Tibial nerve (tissue), 4 donors: ENCODE results near the gene UBA6. TPM values are rescaled to one million over a fixed set of nuclear protein-coding genes. Genes with fewer than 3 reads are reported as not detected.

ENCODE experiments used
- DNase-seq, 2 donors: peaks; one replicate each; pipeline ENCODE4 v3.0.0-alpha.2; 2019; ENCODE audit warnings: low spot score in 2 of 2
- H3K27ac ChIP-seq, 4 donors: fragments of 200-600 bp; sonication (generic) in 3 of 4; one replicate each; pipeline ENCODE4 v1.5.1; 2017 to 2019; ENCODE audit warnings: mild to moderate bottlenecking in 1 of 4
- H3K27me3 ChIP-seq, 2 donors: fragments of 200-600 bp; sonication (generic) in 1 of 2; one replicate each; pipeline versions ENCODE4 v1.5.1 to v1.6.0; 2017 to 2019
- H3K36me3 ChIP-seq, 3 donors: fragments of 200-600 bp; sonication (generic); one replicate each; pipeline ENCODE4 v1.5.1; 2018 to 2019
- H3K4me1 ChIP-seq, 4 donors: fragments of 200-600 bp; sonication (generic) in 3 of 4; one replicate each; pipeline ENCODE4 v1.5.1; 2017 to 2019
- H3K4me3 ChIP-seq, 4 donors: fragments of 200-600 bp; sonication (generic) in 3 of 4; one replicate each; pipeline ENCODE4 v1.5.1; 2017 to 2019; ENCODE audit warnings: mild to moderate bottlenecking in 1 of 4, moderate library complexity in 1 of 4
- H3K9me3 ChIP-seq, 4 donors: fragments of 200-600 bp; sonication (generic) in 3 of 4; one replicate each; pipeline ENCODE4 v1.5.1; 2017 to 2019
- CTCF ChIP-seq, 5 experiments: fragments of 200-600 bp in 3 of 5; fragments of 450-650 bp in 2 of 5; sonication (generic) in 3 of 5; IDR thresholded peaks; one replicate each; pipeline ENCODE4 v1.5.1; 2016 to 2019; ENCODE audit warnings: antibody characterized with exemption in 5 of 5, mild to moderate bottlenecking in 3 of 5, moderate library complexity in 2 of 5
- EP300 ChIP-seq, 2 donors: sonication (generic); formaldehyde crosslinking; IDR thresholded peaks; one replicate each; pipeline ENCODE4 v1.6.1; 2017; ENCODE audit warnings: antibody characterized with exemption in 2 of 2, mild to moderate bottlenecking in 1 of 2
- POLR2A ChIP-seq, 2 donors: fragments of 450-650 bp; IDR thresholded peaks; one replicate each; pipeline ENCODE4 v1.6.1; 2017; ENCODE audit warnings: antibody characterized with exemption in 2 of 2, mild to moderate bottlenecking in 2 of 2, moderate library complexity in 2 of 2
- WGBS, 2 donors: methylation state at CpG; one replicate each; pipeline ENCODE4 v1.1.5; 2018; 5-methylcytosine and 5-hydroxymethylcytosine counted together
- total RNA-seq, 4 donors: library from RNA; depleted of rRNA; stranded (reverse); fragments of >200 nt; gene quantifications; one replicate each; pipeline ENCODE4 v1.1.0, GENCODE V29; 2016

Gene UBA6
- total RNA-seq, 4 donors from 2014 or later, result 22.9 to 51.5 (median 36.9) TPM

DNA sequence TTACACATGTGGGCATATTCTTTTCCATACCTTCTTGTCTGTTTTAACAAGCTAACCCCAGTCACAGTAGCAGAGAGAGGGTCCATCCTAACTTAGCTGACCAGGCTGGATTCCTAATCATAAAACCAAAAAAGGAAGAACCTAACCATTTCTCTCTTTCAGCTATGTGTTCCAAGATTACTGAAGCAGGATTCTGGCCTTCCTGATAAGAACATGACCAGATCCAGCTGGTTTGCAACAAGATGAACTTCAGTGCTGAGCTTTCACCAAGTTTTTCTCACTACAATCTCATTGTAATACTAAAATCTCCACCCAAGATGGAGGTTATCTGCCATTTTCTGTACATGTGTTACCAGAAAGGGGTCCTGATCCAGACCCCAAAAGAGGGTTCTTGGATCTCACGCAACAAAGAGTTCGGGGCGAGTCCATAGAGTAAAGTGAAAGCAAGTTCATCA is 20.4 kb upstream of the UBA6 start:
- WGBS, 2 donors, result 97 to 99% methylated on average over 3 of the region's 3 CpGs
- Histone ChIP-seq H3K9me3 (no peaks in the 10 kb centered on the region), H3K36me3 (peaks cover 0 to 49% (median 0%) of the 10 kb centered on the region in 3 donors), H3K27me3 (no peaks in the 10 kb centered on the region), H3K4me3 (no peak overlapping the region), H3K4me1 (no peaks in the 10 kb centered on the region), H3K27ac (no peak overlapping the region)
- DNase-seq, result no peak
- no peak for TF ChIP-seq POLR2A (IDR thresholded peaks at IDR 0.05)
- TF ChIP-seq EP300 (IDR thresholded peaks at IDR 0.05), result no peak
- TF ChIP-seq CTCF (IDR thresholded peaks at IDR 0.05), result no peak

DNA sequence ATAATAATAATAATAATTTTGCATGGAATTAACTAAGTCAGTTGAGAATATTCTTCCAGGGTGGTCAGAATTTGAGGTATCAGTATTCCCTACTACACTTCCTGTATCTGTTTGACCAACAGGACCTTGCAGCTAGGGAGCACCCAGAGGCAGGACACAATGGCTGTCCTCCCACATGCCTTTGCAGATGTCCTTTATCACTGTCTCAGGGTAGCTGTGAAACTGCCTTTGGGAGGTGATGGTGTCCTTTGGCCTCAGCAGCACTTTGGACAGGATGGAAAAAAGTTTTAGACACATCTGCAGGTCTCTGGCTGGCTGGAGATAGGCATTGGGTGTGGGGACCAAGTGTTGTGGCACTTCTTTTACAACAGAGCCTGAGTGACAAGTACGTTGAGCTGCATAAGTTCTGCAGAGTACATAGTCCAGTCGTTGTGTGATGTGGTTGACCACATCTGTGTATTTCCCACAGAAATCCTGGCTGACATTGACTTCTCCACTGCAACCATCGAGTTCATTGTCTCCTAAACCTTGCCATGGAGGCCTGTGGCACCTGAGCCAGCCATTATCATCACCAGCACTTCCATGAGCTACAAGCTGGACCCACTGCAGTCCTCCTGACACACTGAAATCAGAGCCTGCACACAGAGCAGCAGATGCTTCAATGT is 19.1 kb upstream of the UBA6 start:
- TF ChIP-seq CTCF (IDR thresholded peaks at IDR 0.05) (no peak), POLR2A (IDR thresholded peaks at IDR 0.05) (no peak), EP300 (IDR thresholded peaks at IDR 0.05) (no peak)
- no peak overlapping the region for H3K27ac ChIP-seq
- DNase-seq, result no peak
- no peaks in the 10 kb centered on the region for H3K9me3 ChIP-seq
- WGBS, 2 donors, result 85 to 95% methylated on average over 3 of the region's 3 CpGs
- H3K36me3 ChIP-seq, result peaks cover 0 to 54% (median 0%) of the 10 kb centered on the region in 3 donors
- no peaks in the 10 kb centered on the region for H3K27me3 ChIP-seq
- H3K4me3 ChIP-seq, result no peak overlapping the region
- no peaks in the 10 kb centered on the region for H3K4me1 ChIP-seq

- Histone ChIP-seq H3K4me1 (no peaks in the 10 kb centered on the region), H3K36me3 (peaks cover 0 to 55% (median 0%) of the 10 kb centered on the region in 3 donors), H3K27me3 (no peaks in the 10 kb centered on the region), H3K4me3 (no peak overlapping the region), H3K9me3 (no peaks in the 10 kb centered on the region), H3K27ac (no peak overlapping the region)
- WGBS, 2 donors, result 94 to 98% methylated on average over 2 of the region's 2 CpGs
- DNase-seq, result no peak
- TF ChIP-seq CTCF (IDR thresholded peaks at IDR 0.05), result no peak
- no peak for TF ChIP-seq EP300 (IDR thresholded peaks at IDR 0.05)
- no peak for TF ChIP-seq POLR2A (IDR thresholded peaks at IDR 0.05)
Measured at GRCh38 chr4:67718848-67719247, 17.9 kb upstream of the UBA6 start.

DNA sequence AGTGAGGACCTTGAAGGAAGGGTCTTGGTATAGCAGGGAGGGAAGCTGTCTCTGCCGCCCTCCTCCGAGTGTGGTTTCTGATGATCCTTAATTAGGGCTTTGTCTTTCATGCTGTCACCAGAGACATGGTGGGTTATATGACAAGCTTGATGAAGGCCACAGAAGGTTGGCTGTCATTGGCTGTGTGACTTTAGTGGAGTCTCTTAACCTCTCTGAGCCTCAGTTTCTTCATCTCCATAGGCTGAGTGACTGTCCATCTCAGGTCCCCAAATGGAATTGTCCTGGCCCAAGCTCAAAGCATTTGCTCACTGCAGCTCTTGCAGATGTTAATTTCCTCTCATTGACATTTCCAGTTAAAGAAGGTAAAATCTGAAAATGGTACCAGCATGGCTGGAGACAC is 16.6 kb upstream of the UBA6 start:
- TF ChIP-seq CTCF (IDR thresholded peaks at IDR 0.05) (no peak), POLR2A (IDR thresholded peaks at IDR 0.05) (no peak), EP300 (IDR thresholded peaks at IDR 0.05) (no peak)
- Histone ChIP-seq H3K27ac (no peak overlapping the region), H3K36me3 (peaks cover 0 to 60% (median 0%) of the 10 kb centered on the region in 3 donors), H3K27me3 (no peaks in the 10 kb centered on the region), H3K4me3 (no peak overlapping the region), H3K4me1 (no peaks in the 10 kb centered on the region), H3K9me3 (no peaks in the 10 kb centered on the region)
- WGBS, 2 donors, result 91 to 92% methylated on average over 2 of the region's 2 CpGs
- DNase-seq, result no peak

GRCh38 chr4:67714955-67715354 is 14.0 kb upstream of the UBA6 start:
- Histone ChIP-seq H3K36me3 (peaks cover 0 to 34% (median 0%) of the 10 kb centered on the region in 3 donors), H3K27ac (no peak overlapping the region), H3K4me1 (no peaks in the 10 kb centered on the region), H3K4me3 (no peak overlapping the region), H3K9me3 (no peaks in the 10 kb centered on the region), H3K27me3 (no peaks in the 10 kb centered on the region)
- 95% methylated on average over 6 of the region's 6 CpGs for WGBS, 2 donors
- TF ChIP-seq EP300 (IDR thresholded peaks at IDR 0.05) (no peak), CTCF (IDR thresholded peaks at IDR 0.05) (no peak), POLR2A (IDR thresholded peaks at IDR 0.05) (no peak)
- DNase-seq, result no peak
